CD4-positive, alpha-beta T cell treated with Interferon alpha-2 for 1 hour (primary cell): ENCODE results near the gene DDX42.
A peak's percentile ranks its signal among the peaks of the same experiment; 100 is the strongest.

Experiments used
- DNase-seq, 2 donors: peaks; one replicate each; pipeline ENCODE4 v3.0.0-alpha.2; 2020 to 2022

Gene DDX42

GRCh38 chr17:63823659-63824331 lies 49.8 kb downstream of the DDX42 start:
- no peak for DNase-seq

- DNase-seq: no peak
These were observed 50.4 kb downstream of the DDX42 start for GRCh38 chr17:63824362-63824761.

GRCh38 chr17:63826468-63827001 lies 52.6 kb downstream of the DDX42 start:
- DNase-seq: no peak

GRCh38 chr17:63827002-63827800 lies 53.2 kb downstream of the DDX42 start, which contains the start of the genes FTSJ3 and PSMC5:
FTSJ3 (minus strand) TSS chr17:63827663; CDS start chr17:63826902, 761 bp downstream.
PSMC5 (plus strand) TSS chr17:63827431; CDS start chr17:63827491, 60 bp downstream.
- peak; percentile 95 to 96 for DNase-seq

- no peak for DNase-seq
These were observed 53.8 kb downstream of the DDX42 start for GRCh38 chr17:63827801-63828221.

GRCh38 chr17:63828936-63829335 lies 55.0 kb downstream of the DDX42 start:
- DNase-seq: no peak

- no peak for DNase-seq
These were observed 56.3 kb downstream of the DDX42 start for GRCh38 chr17:63830278-63830677.

- DNase-seq: no peak
These were observed 57.0 kb downstream of the DDX42 start for GRCh38 chr17:63830904-63831491.

- DNase-seq: no peak
These were observed 57.5 kb downstream of the DDX42 start for GRCh38 chr17:63831505-63831904.

GRCh38 chr17:63832014-63832413 lies 58.0 kb downstream of the DDX42 start:
- no peak for DNase-seq

- DNase-seq: no peak
These were observed 58.5 kb downstream of the DDX42 start for GRCh38 chr17:63832455-63832854.

- DNase-seq: no peak
These were observed 59.2 kb downstream of the DDX42 start for GRCh38 chr17:63833026-63833740.

- no peak for DNase-seq
These were observed 59.9 kb downstream of the DDX42 start for GRCh38 chr17:63833741-63834373.

- peak; percentile 69 to 78 for DNase-seq
These were observed 60.6 kb downstream of the DDX42 start for GRCh38 chr17:63834431-63835166.

- DNase-seq: no peak
These were observed 61.3 kb downstream of the DDX42 start for GRCh38 chr17:63835167-63835720.

GRCh38 chr17:63836811-63837210 lies 62.8 kb downstream of the DDX42 start:
- no peak for DNase-seq

GRCh38 chr17:63837480-63837879 lies 63.5 kb downstream of the DDX42 start:
- DNase-seq: no peak

- DNase-seq: no peak
These were observed 64.1 kb downstream of the DDX42 start for GRCh38 chr17:63837962-63838600.

- DNase-seq: no peak
These were observed 64.7 kb downstream of the DDX42 start for GRCh38 chr17:63838631-63839171.

- DNase-seq: no peak
These were observed 66.8 kb downstream of the DDX42 start for GRCh38 chr17:63840591-63841349.
